ENCODE results near the gene ASMT.
A peak's percentile ranks its signal among the peaks of the same experiment; 100 is the strongest.

Gene ASMT

DNA sequence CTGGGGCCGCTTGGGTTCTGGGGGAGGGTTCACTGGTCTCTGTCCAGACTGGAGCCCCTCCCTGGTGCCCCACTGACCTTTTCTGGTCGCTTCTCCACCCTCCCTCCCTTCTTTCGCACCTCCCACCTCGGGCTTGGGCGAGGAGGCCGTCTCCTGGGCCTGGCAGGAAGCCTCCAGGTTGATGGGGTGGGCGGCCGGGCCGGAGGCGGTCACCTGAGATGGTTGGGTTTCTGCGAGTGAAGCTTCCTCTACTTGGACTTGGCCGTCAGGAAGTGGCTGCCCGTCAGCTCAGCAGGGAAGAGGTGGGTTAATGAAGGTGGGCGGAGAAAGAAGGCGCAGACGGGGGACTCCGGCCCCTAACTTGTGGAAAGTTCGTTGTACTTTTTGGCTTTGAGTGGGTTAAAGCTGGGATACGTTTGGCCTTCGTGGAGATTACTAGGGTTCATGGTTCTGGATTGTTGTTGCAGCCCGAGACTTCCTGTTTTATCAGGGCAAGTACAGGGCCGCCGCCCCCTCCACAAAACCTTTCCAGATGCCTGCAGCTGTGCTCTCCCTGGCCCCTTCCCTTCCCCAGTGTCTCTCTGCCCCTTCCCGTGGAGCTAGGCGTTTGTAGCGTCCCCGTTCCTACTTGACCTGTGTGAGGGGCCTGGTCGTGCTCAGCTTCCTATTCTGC, 22.3 kb upstream of the ASMT start:
- no peaks in the 10 kb centered on the region for H4K20me1 ChIP-seq (ENCODE audit: insufficient read depth)
- TF ChIP-seq, protein P1, sequence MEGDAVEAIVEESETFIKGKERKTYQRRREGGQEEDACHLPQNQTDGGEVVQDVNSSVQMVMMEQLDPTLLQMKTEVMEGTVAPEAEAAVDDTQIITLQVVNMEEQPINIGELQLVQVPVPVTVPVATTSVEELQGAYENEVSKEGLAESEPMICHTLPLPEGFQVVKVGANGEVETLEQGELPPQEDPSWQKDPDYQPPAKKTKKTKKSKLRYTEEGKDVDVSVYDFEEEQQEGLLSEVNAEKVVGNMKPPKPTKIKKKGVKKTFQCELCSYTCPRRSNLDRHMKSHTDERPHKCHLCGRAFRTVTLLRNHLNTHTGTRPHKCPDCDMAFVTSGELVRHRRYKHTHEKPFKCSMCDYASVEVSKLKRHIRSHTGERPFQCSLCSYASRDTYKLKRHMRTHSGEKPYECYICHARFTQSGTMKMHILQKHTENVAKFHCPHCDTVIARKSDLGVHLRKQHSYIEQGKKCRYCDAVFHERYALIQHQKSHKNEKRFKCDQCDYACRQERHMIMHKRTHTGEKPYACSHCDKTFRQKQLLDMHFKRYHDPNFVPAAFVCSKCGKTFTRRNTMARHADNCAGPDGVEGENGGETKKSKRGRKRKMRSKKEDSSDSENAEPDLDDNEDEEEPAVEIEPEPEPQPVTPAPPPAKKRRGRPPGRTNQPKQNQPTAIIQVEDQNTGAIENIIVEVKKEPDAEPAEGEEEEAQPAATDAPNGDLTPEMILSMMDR (conservative IDR thresholded peaks at IDR 0.05; ENCODE audit: low read depth, low read length), result no peak
- H3K79me2 ChIP-seq (ENCODE audit: insufficient read depth, low read depth), result peaks cover 25% of the 10 kb centered on the region
- H3K27me3 ChIP-seq (ENCODE audit: insufficient read depth, low read depth), result no peaks in the 10 kb centered on the region
- H3K9ac ChIP-seq, result peak overlapping the region; percentile 61; the same call in 1 of the 2 replicates
- H3K4me3 ChIP-seq (IDR thresholded peaks at IDR 0.05; ENCODE audit: insufficient read depth, low read depth, low read length), result no peak overlapping the region
- peaks cover 2% of the 10 kb centered on the region for H3K4me1 ChIP-seq (ENCODE audit: low read depth, poor library complexity, severe bottlenecking)
- H3K27ac ChIP-seq, result no peak overlapping the region
- H2AFZ ChIP-seq (ENCODE audit: low read depth), result no peak overlapping the region
- H3K4me2 ChIP-seq, result peak overlapping the region; percentile 63; the same call in 1 of the 2 replicates
- no peaks in the 10 kb centered on the region; the same call in 1 of the 2 replicates for H3K36me3 ChIP-seq (ENCODE audit: insufficient read depth)

DNA sequence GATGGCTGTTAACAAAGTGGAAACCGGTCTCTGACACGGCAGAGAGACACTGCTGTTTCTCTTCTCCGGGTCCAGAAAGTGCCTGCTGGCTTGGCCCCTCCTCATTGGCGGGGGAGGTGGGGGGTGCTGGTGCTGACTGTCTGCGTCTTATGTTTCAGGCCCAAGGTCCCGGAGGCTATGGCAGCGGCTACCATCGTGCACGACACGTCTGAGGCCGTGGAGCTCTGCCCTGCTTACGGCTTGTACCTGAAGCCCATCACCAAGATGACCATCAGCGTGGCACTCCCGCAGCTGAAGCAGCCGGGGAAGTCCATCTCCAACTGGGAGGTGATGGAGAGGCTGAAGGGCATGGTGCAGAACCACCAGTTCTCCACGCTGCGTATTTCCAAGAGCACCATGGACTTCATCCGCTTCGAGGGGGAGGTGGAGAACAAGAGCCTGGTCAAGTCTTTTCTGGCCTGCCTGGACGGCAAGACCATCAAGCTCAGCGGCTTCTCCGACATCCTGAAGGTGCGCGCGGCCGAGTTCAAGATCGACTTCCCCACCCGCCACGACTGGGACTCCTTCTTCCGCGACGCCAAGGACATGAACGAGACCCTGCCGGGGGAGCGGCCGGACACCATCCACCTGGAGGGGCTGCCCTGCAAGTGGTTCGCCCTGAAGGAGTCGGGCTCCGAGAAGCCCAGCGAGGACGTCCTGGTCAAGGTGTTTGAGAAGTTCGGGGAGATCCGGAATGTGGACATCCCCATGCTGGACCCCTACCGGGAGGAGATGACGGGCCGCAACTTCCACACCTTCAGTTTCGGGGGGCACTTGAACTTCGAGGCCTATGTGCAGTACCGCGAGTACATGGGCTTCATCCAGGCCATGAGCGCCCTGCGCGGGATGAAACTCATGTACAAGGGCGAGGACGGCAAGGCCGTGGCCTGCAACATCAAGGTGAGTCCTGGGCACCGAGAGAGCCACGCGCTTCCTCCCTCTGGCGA, 21.3 kb upstream of the ASMT start:
- Histone ChIP-seq H4K20me1 (ENCODE audit: insufficient read depth) (no peaks in the 10 kb centered on the region), H3K9ac (no peak overlapping the region), H3K36me3 (ENCODE audit: insufficient read depth) (no peaks in the 10 kb centered on the region; the same call in 1 of the 2 replicates), H3K79me2 (ENCODE audit: insufficient read depth, low read depth) (peaks cover 25% of the 10 kb centered on the region), H2AFZ (ENCODE audit: low read depth) (no peak overlapping the region), H3K4me2 (peak overlapping the region; percentile 63; the same call in 1 of the 2 replicates), H3K27me3 (ENCODE audit: insufficient read depth, low read depth) (no peaks in the 10 kb centered on the region), H3K4me3 (IDR thresholded peaks at IDR 0.05; ENCODE audit: insufficient read depth, low read depth, low read length) (no peak overlapping the region), H3K27ac (no peak overlapping the region), H3K4me1 (ENCODE audit: low read depth, poor library complexity, severe bottlenecking) (peaks cover 2% of the 10 kb centered on the region)
- TF ChIP-seq, protein P1 (conservative IDR thresholded peaks at IDR 0.05; ENCODE audit: low read depth, low read length), result no peak

DNA sequence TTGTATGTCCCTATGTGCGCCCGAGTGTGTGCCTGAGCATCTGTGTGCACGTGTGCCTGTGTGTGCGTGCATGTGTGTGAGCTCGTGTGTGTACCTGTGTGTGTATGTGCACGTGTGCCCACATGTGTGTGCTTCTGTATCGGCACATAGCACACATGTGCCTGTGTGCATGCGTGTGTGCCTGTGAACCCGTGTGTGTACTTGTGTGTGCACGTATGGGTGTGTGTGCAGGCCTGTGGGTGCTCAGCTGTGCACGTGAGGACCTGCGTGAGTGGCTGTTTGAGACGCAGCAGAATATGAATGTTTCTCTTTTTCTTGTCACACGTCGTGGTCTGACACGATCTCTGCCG, 19.2 kb upstream of the ASMT start:
- H3K79me2 ChIP-seq (ENCODE audit: insufficient read depth, low read depth), result peaks cover 25% of the 10 kb centered on the region
- no peaks in the 10 kb centered on the region for H4K20me1 ChIP-seq (ENCODE audit: insufficient read depth)
- H3K4me1 ChIP-seq (ENCODE audit: low read depth, poor library complexity, severe bottlenecking), result no peaks in the 10 kb centered on the region
- H3K27ac ChIP-seq, result no peak overlapping the region
- no peak overlapping the region for H2AFZ ChIP-seq (ENCODE audit: low read depth)
- H3K4me3 ChIP-seq (IDR thresholded peaks at IDR 0.05; ENCODE audit: insufficient read depth, low read depth, low read length), result no peak overlapping the region
- TF ChIP-seq, protein P1 (conservative IDR thresholded peaks at IDR 0.05; ENCODE audit: low read depth, low read length), result no peak
- no peak overlapping the region for H3K4me2 ChIP-seq
- no peak overlapping the region for H3K9ac ChIP-seq
- no peaks in the 10 kb centered on the region for H3K27me3 ChIP-seq (ENCODE audit: insufficient read depth, low read depth)
- no peaks in the 10 kb centered on the region; the same call in 1 of the 2 replicates for H3K36me3 ChIP-seq (ENCODE audit: insufficient read depth)

DNA sequence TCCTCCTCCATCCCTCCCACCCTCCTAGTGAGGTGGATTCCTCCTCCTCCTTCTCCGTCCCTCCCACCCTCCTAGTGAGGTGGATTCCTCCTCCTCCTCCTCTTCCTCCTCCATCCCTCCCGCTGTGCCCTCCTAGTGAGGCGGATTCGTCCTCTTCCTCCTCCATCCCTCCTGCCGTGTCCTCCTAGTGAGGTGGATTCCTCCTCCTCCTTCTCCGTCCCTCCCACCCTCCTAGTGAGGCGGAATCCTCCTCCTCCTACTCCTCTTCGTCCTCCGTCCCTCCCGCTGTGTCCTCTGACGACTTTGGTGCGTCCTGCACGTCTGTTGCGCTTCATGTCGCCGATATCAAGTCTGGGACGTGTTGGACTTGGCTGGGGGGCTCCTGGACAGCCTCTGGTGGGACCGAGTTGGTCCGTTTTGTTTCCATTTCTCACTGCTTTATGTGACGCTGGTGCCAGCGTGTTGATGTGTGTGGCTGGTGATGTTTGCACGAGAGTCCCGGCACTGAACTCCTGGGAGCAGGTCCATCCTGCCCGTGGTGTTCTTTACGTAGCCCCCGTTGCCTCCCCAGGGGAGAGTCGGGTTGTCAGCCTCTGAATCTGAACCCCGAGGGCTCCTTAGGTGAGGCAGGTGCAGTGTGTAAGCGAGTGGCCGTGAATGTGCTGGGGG, 18.0 kb upstream of the ASMT start:
- Histone ChIP-seq H4K20me1 (ENCODE audit: insufficient read depth) (no peaks in the 10 kb centered on the region), H3K36me3 (ENCODE audit: insufficient read depth) (no peaks in the 10 kb centered on the region; the same call in 1 of the 2 replicates), H3K79me2 (ENCODE audit: insufficient read depth, low read depth) (peaks cover 25% of the 10 kb centered on the region), H3K27ac (no peak overlapping the region), H3K4me2 (no peak overlapping the region), H3K4me3 (IDR thresholded peaks at IDR 0.05; ENCODE audit: insufficient read depth, low read depth, low read length) (no peak overlapping the region), H3K4me1 (ENCODE audit: low read depth, poor library complexity, severe bottlenecking) (no peaks in the 10 kb centered on the region), H3K9ac (no peak overlapping the region), H3K27me3 (ENCODE audit: insufficient read depth, low read depth) (no peaks in the 10 kb centered on the region), H2AFZ (ENCODE audit: low read depth) (no peak overlapping the region)
- TF ChIP-seq, protein P1 (conservative IDR thresholded peaks at IDR 0.05; ENCODE audit: low read depth, low read length), result no peak

Measured in KMS-11 (cell line).